ENCODE measurements around the gene RASL11B.
"Not testable (repeated sequence)": the region's sequence is repeated elsewhere in the genome, so short reads cannot be mapped to it uniquely, and the experiment has no call there.

Gene RASL11B

GRCh38 chr4:52861879-52862616 lies at the start of gene RASL11B:
TSS of gene RASL11B (plus strand) at chr4:52862317. CDS start at chr4:52862508, 191 bp downstream.
- Histone ChIP-seq H3K4me1 (ENCODE audit: control insufficient read depth in 1 of 2, insufficient read depth in 2 of 2, low read length in 2 of 2) (peaks cover 3 to 11% of the 10 kb centered on the region in 2 donors), H3K4me3 (ENCODE audit: low read depth in 1 of 2, low read length in 2 of 2) (peak within 1 kb of the TSS; percentile 49 to 86), H3K9me3 (ENCODE audit: control insufficient read depth in 1 of 2, low read length in 2 of 2) (peaks cover 0 to 8% of the 10 kb centered on the region in 2 donors), H3K36me3 (ENCODE audit: control insufficient read depth in 1 of 2, insufficient read depth in 2 of 2, low read length in 2 of 2) (no peaks in the 10 kb centered on the region), H3K27ac (ENCODE audit: low read length) (no peak within 1 kb of the TSS), H3K27me3 (ENCODE audit: low read depth, low read length) (peaks cover 5% of the 10 kb centered on the region)

- Histone ChIP-seq H3K36me3 (ENCODE audit: control insufficient read depth in 1 of 2, insufficient read depth in 2 of 2, low read length in 2 of 2) (no peaks in the 10 kb centered on the region), H3K27me3 (ENCODE audit: low read depth, low read length) (no peaks in the 10 kb centered on the region), H3K4me1 (ENCODE audit: control insufficient read depth in 1 of 2, insufficient read depth in 2 of 2, low read length in 2 of 2) (no peaks in the 10 kb centered on the region), H3K27ac (ENCODE audit: low read length) (no peak overlapping the region), H3K9me3 (ENCODE audit: control insufficient read depth in 1 of 2, low read length in 2 of 2) (no peaks in the 10 kb centered on the region), H3K4me3 (ENCODE audit: low read depth in 1 of 2, low read length in 2 of 2) (no peak overlapping the region)
Observed at GRCh38 chr4:52813546-52813945, 48.6 kb upstream of the RASL11B start.

- H3K4me3 ChIP-seq (ENCODE audit: low read depth in 1 of 2, low read length in 2 of 2), result no peak overlapping the region
- peaks cover 0 to 5% of the 10 kb centered on the region in 2 donors for H3K36me3 ChIP-seq (ENCODE audit: control insufficient read depth in 1 of 2, insufficient read depth in 2 of 2, low read length in 2 of 2)
- peaks cover 0 to 12% of the 10 kb centered on the region in 2 donors for H3K4me1 ChIP-seq (ENCODE audit: control insufficient read depth in 1 of 2, insufficient read depth in 2 of 2, low read length in 2 of 2)
- no peaks in the 10 kb centered on the region for H3K9me3 ChIP-seq (ENCODE audit: control insufficient read depth in 1 of 2, low read length in 2 of 2)
- no peaks in the 10 kb centered on the region for H3K27me3 ChIP-seq (ENCODE audit: low read depth, low read length)
- no peak overlapping the region for H3K27ac ChIP-seq (ENCODE audit: low read length)
Observed at GRCh38 chr4:52822583-52822971, 39.5 kb upstream of the RASL11B start.

- Histone ChIP-seq H3K9me3 (ENCODE audit: control insufficient read depth in 1 of 2, low read length in 2 of 2) (no peaks in the 10 kb centered on the region), H3K27me3 (ENCODE audit: low read depth, low read length) (no peaks in the 10 kb centered on the region), H3K4me1 (ENCODE audit: control insufficient read depth in 1 of 2, insufficient read depth in 2 of 2, low read length in 2 of 2) (peaks cover 0 to 12% of the 10 kb centered on the region in 2 donors), H3K27ac (ENCODE audit: low read length) (no peak overlapping the region), H3K4me3 (ENCODE audit: low read depth in 1 of 2, low read length in 2 of 2) (no peak overlapping the region), H3K36me3 (ENCODE audit: control insufficient read depth in 1 of 2, insufficient read depth in 2 of 2, low read length in 2 of 2) (peaks cover 0 to 5% of the 10 kb centered on the region in 2 donors)
Observed at GRCh38 chr4:52822972-52823701, 39.0 kb upstream of the RASL11B start.

- Histone ChIP-seq H3K4me1 (ENCODE audit: control insufficient read depth in 1 of 2, insufficient read depth in 2 of 2, low read length in 2 of 2) (peaks cover 0 to 12% of the 10 kb centered on the region in 2 donors), H3K27ac (ENCODE audit: low read length) (no peak overlapping the region), H3K9me3 (ENCODE audit: control insufficient read depth in 1 of 2, low read length in 2 of 2) (no peaks in the 10 kb centered on the region), H3K36me3 (ENCODE audit: control insufficient read depth in 1 of 2, insufficient read depth in 2 of 2, low read length in 2 of 2) (peaks cover 0 to 5% of the 10 kb centered on the region in 2 donors), H3K27me3 (ENCODE audit: low read depth, low read length) (no peaks in the 10 kb centered on the region), H3K4me3 (ENCODE audit: low read depth in 1 of 2, low read length in 2 of 2) (no peak overlapping the region)
Observed at GRCh38 chr4:52823702-52824092, 38.4 kb upstream of the RASL11B start.

DNA sequence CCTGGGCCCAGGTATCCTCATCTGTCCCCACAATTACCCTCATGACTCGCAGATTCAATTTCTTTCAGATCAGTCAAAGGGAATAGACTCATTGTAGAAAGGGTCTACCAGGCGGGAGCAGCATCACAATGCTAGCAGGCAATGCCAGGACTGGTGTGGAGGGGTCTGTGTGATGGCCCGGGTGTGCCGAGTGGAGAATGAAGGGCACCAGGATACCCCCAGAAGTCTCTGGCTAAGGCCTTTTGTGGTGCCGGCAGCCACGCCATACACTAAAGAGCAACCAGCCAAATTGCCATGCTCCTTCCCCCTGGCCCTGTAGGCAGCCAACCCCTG lies 37.9 kb upstream of the RASL11B start:
- Histone ChIP-seq H3K27me3 (ENCODE audit: low read depth, low read length) (no peaks in the 10 kb centered on the region), H3K4me1 (ENCODE audit: control insufficient read depth in 1 of 2, insufficient read depth in 2 of 2, low read length in 2 of 2) (peaks cover 0 to 12% of the 10 kb centered on the region in 2 donors), H3K36me3 (ENCODE audit: control insufficient read depth in 1 of 2, insufficient read depth in 2 of 2, low read length in 2 of 2) (peaks cover 0 to 5% of the 10 kb centered on the region in 2 donors), H3K9me3 (ENCODE audit: control insufficient read depth in 1 of 2, low read length in 2 of 2) (no peaks in the 10 kb centered on the region), H3K4me3 (ENCODE audit: low read depth in 1 of 2, low read length in 2 of 2) (no peak overlapping the region), H3K27ac (ENCODE audit: low read length) (no peak overlapping the region)

DNA sequence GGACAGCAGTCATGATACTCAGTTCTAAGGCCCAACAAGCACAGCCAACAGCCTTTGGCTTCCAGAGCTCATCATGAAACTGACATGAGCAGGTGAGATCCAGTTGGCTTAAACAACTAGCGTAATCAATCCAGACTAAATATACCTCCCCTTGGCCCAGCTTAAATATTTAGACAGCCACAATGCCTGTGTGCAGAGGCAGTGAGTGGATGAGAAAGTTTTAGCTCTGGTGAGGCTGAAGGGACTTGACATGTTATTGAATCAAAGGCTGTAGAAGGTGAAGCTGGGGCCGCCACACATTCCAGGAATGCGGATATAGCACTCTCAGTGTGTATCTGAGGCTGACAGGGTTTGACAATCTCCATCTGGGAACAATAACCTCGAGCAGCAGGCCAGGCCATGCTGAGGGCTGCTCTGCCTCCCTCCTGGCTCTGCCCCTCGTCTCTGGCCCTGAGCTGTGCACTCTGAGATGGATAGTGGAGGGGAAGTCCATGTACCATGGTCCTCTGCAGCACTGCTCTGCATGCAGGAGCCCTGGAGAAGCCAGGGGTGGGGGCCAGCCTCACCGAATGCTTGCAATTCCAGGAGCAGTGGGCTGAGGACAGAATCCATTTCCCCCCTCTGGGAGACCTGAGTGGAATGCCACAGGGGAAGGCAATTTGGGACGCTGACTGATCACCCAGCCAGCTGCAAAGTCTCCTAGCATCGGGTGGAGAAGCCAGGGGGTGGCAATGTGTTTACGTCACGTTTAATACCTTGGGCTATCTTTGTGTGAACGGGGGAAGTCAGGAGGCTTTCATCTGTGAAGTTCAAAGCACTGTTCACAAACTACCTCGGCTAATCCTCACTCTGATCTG lies 37.3 kb upstream of the RASL11B start:
- peaks cover 0 to 12% of the 10 kb centered on the region in 2 donors for H3K4me1 ChIP-seq (ENCODE audit: control insufficient read depth in 1 of 2, insufficient read depth in 2 of 2, low read length in 2 of 2)
- no peak overlapping the region for H3K27ac ChIP-seq (ENCODE audit: low read length)
- no peak overlapping the region for H3K4me3 ChIP-seq (ENCODE audit: low read depth in 1 of 2, low read length in 2 of 2)
- H3K27me3 ChIP-seq (ENCODE audit: low read depth, low read length), result no peaks in the 10 kb centered on the region
- peaks cover 0 to 5% of the 10 kb centered on the region in 2 donors for H3K36me3 ChIP-seq (ENCODE audit: control insufficient read depth in 1 of 2, insufficient read depth in 2 of 2, low read length in 2 of 2)
- no peaks in the 10 kb centered on the region for H3K9me3 ChIP-seq (ENCODE audit: control insufficient read depth in 1 of 2, low read length in 2 of 2)

DNA sequence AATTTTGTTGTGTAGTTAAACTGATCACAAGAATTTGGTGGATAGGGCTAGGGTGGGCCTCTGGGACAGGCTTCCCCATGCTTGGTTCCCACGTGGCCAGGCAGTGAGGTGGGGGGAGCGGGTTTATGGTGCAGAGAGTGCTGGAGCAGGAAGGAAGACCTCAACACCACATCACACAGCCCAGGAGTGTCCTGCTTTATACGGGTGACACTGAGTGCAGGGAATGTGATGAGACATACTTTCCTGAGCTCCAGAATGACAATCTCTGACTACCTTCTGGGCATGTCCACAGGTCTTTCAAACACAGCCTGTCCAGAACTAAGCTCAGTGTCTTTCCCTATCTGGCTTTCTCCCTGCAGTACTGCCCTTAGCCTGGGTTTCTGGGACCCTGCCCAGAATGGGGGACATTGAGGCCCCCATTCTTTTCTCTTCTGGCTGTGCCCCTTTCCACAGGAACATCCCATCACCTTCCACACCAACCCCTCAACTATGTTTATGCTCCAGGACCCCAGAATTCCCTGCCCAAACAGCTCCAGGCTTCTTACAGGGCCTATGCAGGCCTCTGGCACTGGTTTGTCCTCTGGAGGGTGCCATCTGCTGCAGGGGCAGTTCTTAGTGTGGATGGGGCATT lies 36.5 kb upstream of the RASL11B start:
- Histone ChIP-seq H3K27ac (ENCODE audit: low read length) (no peak overlapping the region), H3K4me1 (ENCODE audit: control insufficient read depth in 1 of 2, insufficient read depth in 2 of 2, low read length in 2 of 2) (peaks cover 0 to 12% of the 10 kb centered on the region in 2 donors), H3K27me3 (ENCODE audit: low read depth, low read length) (no peaks in the 10 kb centered on the region), H3K36me3 (ENCODE audit: control insufficient read depth in 1 of 2, insufficient read depth in 2 of 2, low read length in 2 of 2) (peaks cover 0 to 5% of the 10 kb centered on the region in 2 donors), H3K9me3 (ENCODE audit: control insufficient read depth in 1 of 2, low read length in 2 of 2) (no peaks in the 10 kb centered on the region), H3K4me3 (ENCODE audit: low read depth in 1 of 2, low read length in 2 of 2) (no peak overlapping the region)

GRCh38 chr4:52833941-52834525 lies 28.1 kb upstream of the RASL11B start:
- Histone ChIP-seq H3K27ac (ENCODE audit: low read length) (no peak overlapping the region), H3K9me3 (ENCODE audit: control insufficient read depth in 1 of 2, low read length in 2 of 2) (no peaks in the 10 kb centered on the region), H3K27me3 (ENCODE audit: low read depth, low read length) (no peaks in the 10 kb centered on the region), H3K4me1 (ENCODE audit: control insufficient read depth in 1 of 2, insufficient read depth in 2 of 2, low read length in 2 of 2) (no peaks in the 10 kb centered on the region), H3K4me3 (ENCODE audit: low read depth in 1 of 2, low read length in 2 of 2) (no peak overlapping the region), H3K36me3 (ENCODE audit: control insufficient read depth in 1 of 2, insufficient read depth in 2 of 2, low read length in 2 of 2) (no peaks in the 10 kb centered on the region)

DNA sequence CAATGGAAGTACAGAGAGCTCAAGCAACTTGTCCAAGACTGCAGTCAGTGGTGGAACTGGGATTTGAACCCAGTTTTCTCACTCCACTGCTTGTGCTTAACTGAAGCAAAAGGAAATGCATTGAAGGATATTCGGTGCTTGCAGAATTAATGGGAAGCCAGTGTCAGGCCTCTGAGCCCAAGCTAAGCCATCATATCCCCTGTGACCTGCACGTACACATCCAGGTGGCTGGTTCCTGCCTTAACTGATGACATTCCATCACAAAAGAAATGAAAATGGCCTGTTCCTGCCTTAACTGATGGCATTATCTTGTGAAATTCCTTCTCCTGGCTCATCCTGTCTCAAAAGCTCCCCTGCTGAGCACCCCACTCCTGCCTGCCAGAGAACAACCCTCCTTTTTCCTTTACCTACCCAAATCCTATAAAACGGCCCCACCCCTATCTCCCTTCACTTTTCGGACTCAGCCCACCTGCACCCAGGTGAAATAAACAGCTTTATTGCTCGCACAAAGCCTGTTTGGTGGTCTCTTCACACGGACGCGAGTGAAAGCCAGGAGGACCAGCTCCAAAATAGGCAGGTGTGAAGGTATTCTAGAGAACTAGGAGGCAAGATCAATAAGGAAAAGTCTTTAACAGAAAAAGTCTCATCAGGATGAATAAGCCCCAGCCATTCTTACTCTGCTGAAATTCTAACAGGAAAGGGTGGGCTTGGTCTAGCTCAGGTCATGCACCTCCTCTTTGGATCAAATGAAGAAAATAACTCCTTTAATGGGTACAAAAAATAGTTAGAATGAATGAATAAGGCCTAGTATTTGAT lies 27.3 kb upstream of the RASL11B start:
- not testable (repeated sequence) for H3K9me3 ChIP-seq (ENCODE audit: control insufficient read depth in 1 of 2, low read length in 2 of 2); H3K36me3 ChIP-seq (ENCODE audit: control insufficient read depth in 1 of 2, insufficient read depth in 2 of 2, low read length in 2 of 2); H3K4me1 ChIP-seq (ENCODE audit: control insufficient read depth in 1 of 2, insufficient read depth in 2 of 2, low read length in 2 of 2); H3K4me3 ChIP-seq (ENCODE audit: low read depth in 1 of 2, low read length in 2 of 2); H3K27ac ChIP-seq (ENCODE audit: low read length); H3K27me3 ChIP-seq (ENCODE audit: low read depth, low read length)

Measured in muscle layer of duodenum (tissue), 2 donors.